Neutrophil (primary cell): ENCODE results near the gene KRTAP6-3.

Experiments used
- H3K27ac ChIP-seq: fragments of 200-600 bp; sonication (generic); 2 replicates; pipeline ENCODE4 v1.5.1; 2016; ENCODE audit warnings: mild to moderate bottlenecking, moderate library complexity
- H3K27me3 ChIP-seq: fragments of 200-600 bp; sonication (generic); 2 replicates; pipeline ENCODE4 v1.6.0; 2016; ENCODE audit warnings: mild to moderate bottlenecking
- H3K36me3 ChIP-seq: fragments of 200-600 bp; sonication (generic); 2 replicates; pipeline ENCODE4 v1.5.1; 2017
- H3K4me1 ChIP-seq, 2 experiments: fragments of 200-600 bp in 1 of 2; sonication (generic) in 1 of 2; 1 replicate in 1 of 2; 2 replicates in 1 of 2; pipeline versions ENCODE4 v1.5.1 to v1.6.1; 2013 to 2016; ENCODE audit warnings: low read depth in 1 of 2, low read length in 1 of 2, mild to moderate bottlenecking in 1 of 2, moderate library complexity in 1 of 2; ENCODE audit not compliant: control insufficient read depth in 1 of 2, insufficient read depth in 1 of 2
- H3K4me3 ChIP-seq, 2 experiments: fragments of 200-600 bp in 1 of 2; sonication (generic) in 1 of 2; 1 replicate in 1 of 2; 2 replicates in 1 of 2; pipeline ENCODE4 v1.5.1; 2013 to 2016; ENCODE audit warnings: low read depth in 1 of 2, low read length in 1 of 2, mild to moderate bottlenecking in 1 of 2, moderate library complexity in 1 of 2
- H3K9me3 ChIP-seq: fragments of 200-600 bp; sonication (generic); 2 replicates; pipeline ENCODE4 v1.5.1; 2016
- CTCF ChIP-seq: fragments of 200-600 bp; sonication (generic); IDR thresholded peaks from 2 replicates; pipeline ENCODE4 v1.5.1; 2016; ENCODE audit warnings: antibody characterized with exemption

The KRTAP6-3 gene

GRCh38 chr21:30612132-30612531, 19.9 kb downstream of the KRTAP6-3 start:
- Histone ChIP-seq H3K36me3 (no peaks in the 10 kb centered on the region), H3K4me3 (no peak overlapping the region), H3K27ac (no peak overlapping the region), H3K4me1 (no peaks in the 10 kb centered on the region), H3K9me3 (no peaks in the 10 kb centered on the region), H3K27me3 (no peaks in the 10 kb centered on the region)
- no peak for TF ChIP-seq CTCF

GRCh38 chr21:30613836-30614235, 21.6 kb downstream of the KRTAP6-3 start, which contains the start of gene KRTAP6-1:
Gene KRTAP6-1, minus strand, starts transcription at chr21:30613930. Its CDS starts 26 bp downstream, at chr21:30613904.
- H3K27me3 ChIP-seq: no peaks in the 10 kb centered on the region
- no peaks in the 10 kb centered on the region for H3K36me3 ChIP-seq
- no peak within 1 kb of the TSS for H3K27ac ChIP-seq
- no peak for TF ChIP-seq CTCF
- no peak within 1 kb of the TSS for H3K4me3 ChIP-seq
- H3K4me1 ChIP-seq: no peaks in the 10 kb centered on the region
- H3K9me3 ChIP-seq: no peaks in the 10 kb centered on the region

GRCh38 chr21:30615199-30615598, 23.0 kb downstream of the KRTAP6-3 start:
- no peaks in the 10 kb centered on the region for H3K4me1 ChIP-seq
- TF ChIP-seq CTCF: no peak
- H3K27me3 ChIP-seq: no peaks in the 10 kb centered on the region
- no peak overlapping the region for H3K4me3 ChIP-seq
- no peaks in the 10 kb centered on the region for H3K36me3 ChIP-seq
- no peak overlapping the region for H3K27ac ChIP-seq
- H3K9me3 ChIP-seq: no peaks in the 10 kb centered on the region

- Histone ChIP-seq H3K27ac (no peak within 1 kb of the TSS), H3K4me3 (no peak within 1 kb of the TSS), H3K9me3 (no peaks in the 10 kb centered on the region), H3K36me3 (no peaks in the 10 kb centered on the region), H3K4me1 (no peaks in the 10 kb centered on the region), H3K27me3 (no peaks in the 10 kb centered on the region)
- TF ChIP-seq CTCF: no peak
Observed at GRCh38 chr21:30616125-30616524, 23.9 kb downstream of the KRTAP6-3 start, which contains the start of gene KRTAP20-1. Gene KRTAP20-1, plus strand, starts transcription at chr21:30616425. Its CDS starts 30 bp downstream, at chr21:30616455.

GRCh38 chr21:30620080-30620479, 27.8 kb downstream of the KRTAP6-3 start:
- H3K27ac ChIP-seq: no peak overlapping the region
- H3K27me3 ChIP-seq: no peaks in the 10 kb centered on the region
- no peak overlapping the region for H3K4me3 ChIP-seq
- H3K4me1 ChIP-seq: no peaks in the 10 kb centered on the region
- no peak for TF ChIP-seq CTCF
- no peaks in the 10 kb centered on the region for H3K36me3 ChIP-seq
- no peaks in the 10 kb centered on the region for H3K9me3 ChIP-seq

GRCh38 chr21:30620522-30620921, 28.3 kb downstream of the KRTAP6-3 start, which contains the start of gene KRTAP20-4:
Gene KRTAP20-4, plus strand, starts transcription at chr21:30620627.
- Histone ChIP-seq H3K27me3 (no peaks in the 10 kb centered on the region), H3K9me3 (no peaks in the 10 kb centered on the region), H3K27ac (no peak within 1 kb of the TSS), H3K4me1 (no peaks in the 10 kb centered on the region), H3K36me3 (no peaks in the 10 kb centered on the region), H3K4me3 (no peak within 1 kb of the TSS)
- no peak for TF ChIP-seq CTCF
